Measurements from ENCODE around the gene DUSP22. TPM values are rescaled to one million over a fixed set of nuclear protein-coding genes. Genes with fewer than 3 reads are reported as not detected.

DUSP22 gene
- total RNA-seq, 2 donors from 2014 or later = 33.5 to 35.4 TPM

DNA sequence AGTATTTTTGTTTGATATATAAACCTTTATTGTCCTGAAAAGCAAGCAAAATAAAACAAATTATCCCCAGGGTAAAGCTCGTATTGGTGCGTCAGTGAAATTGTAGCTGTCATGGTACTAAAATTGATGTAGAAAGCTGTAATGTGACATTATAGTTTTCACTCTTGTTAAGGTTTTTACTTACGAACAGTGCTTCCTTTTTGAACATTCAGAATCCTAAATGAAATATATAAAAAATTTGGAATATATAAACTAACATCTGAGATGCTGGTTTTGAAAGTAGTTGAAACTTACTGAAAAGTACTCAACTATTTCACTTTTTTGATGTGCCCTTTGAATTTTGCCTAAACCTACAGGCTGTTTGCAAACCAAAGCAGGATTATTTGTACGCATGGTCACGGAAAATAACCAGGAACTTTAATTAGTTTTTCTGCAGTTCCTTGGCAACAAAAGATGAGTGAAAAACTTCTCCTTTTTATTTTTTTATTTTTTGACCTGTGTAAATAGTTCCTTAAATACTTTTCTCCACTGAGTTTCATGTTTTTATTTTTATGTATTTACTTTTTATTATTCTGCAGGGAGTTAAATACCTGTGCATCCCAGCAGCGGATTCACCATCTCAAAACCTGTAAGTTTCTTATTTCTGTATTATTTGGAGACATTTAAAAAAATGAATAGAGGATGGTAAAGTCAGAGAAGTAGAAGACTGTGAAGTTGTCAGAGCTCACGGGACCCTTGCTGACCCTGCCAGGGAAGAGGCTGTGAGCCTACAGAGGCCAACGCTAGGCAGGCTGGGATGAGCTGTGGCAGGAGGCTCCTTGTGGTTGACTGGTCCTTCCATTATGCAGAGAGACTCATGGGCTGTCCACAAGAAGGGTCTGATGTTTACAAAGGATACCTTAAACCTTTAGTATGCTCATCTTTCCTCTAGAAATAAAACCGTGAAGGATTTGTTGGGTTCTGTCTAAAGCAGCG lies 42.5 kb downstream of the DUSP22 start:
- H3K4me1 ChIP-seq (ENCODE audit: control insufficient read depth, insufficient read depth, low read length) = no peaks in the 10 kb centered on the region

GRCh38 chr6:335572-335971 lies 43.3 kb downstream of the DUSP22 start:
- Mint-ChIP-seq H3K9me3 (peaks cover 46% of the 10 kb centered on the region), H3K27me3 (ENCODE audit: insufficient read depth) (no peaks in the 10 kb centered on the region), H3K4me1 (no peaks in the 10 kb centered on the region), H3K4me3 (no peak overlapping the region), H3K27ac (no peak overlapping the region), H3K36me3 (ENCODE audit: low read depth) (no peaks in the 10 kb centered on the region)
- Histone ChIP-seq H3K27ac (ENCODE audit: low read depth, low read length) (no peak overlapping the region), H3K4me1 (ENCODE audit: control insufficient read depth, insufficient read depth, low read length) (no peaks in the 10 kb centered on the region), H3K9ac (ENCODE audit: extremely low read depth, low read length, poor library complexity, severe bottlenecking) (no peak overlapping the region), H3K9me3 (ENCODE audit: control insufficient read depth, low read length) (no peaks in the 10 kb centered on the region), H3K4me3 (ENCODE audit: low read length) (no peak overlapping the region), H3K36me3 (ENCODE audit: control insufficient read depth, insufficient read depth, low read length) (no peaks in the 10 kb centered on the region), H3K27me3 (ENCODE audit: control insufficient read depth, insufficient read depth, low read length, poor library complexity, severe bottlenecking) (no peaks in the 10 kb centered on the region)
- WGBS, 2 experiments (ENCODE audit: insufficient coverage in 1 of 2, insufficient read length in 1 of 2) = 83 to 88% methylated on average over 6 of the region's 6 CpGs
- DNase-seq = no peak
- TF ChIP-seq CTCF (conservative IDR thresholded peaks at IDR 0.05) = no peak

More for the DNA sequence above, 42.5 kb downstream of the DUSP22 start:
- H3K36me3 ChIP-seq (ENCODE audit: control insufficient read depth, insufficient read depth, low read length) = no peaks in the 10 kb centered on the region
- H3K36me3 Mint-ChIP-seq (ENCODE audit: low read depth) = no peaks in the 10 kb centered on the region
- no peak overlapping the region for H3K9ac ChIP-seq (ENCODE audit: extremely low read depth, low read length, poor library complexity, severe bottlenecking)
- 94% methylated on average over 9 of the region's 10 CpGs for WGBS, 2 experiments (ENCODE audit: insufficient coverage in 1 of 2, insufficient read length in 1 of 2)
- H3K4me3 ChIP-seq (ENCODE audit: low read length) = no peak overlapping the region
- no peak overlapping the region for H3K27ac ChIP-seq (ENCODE audit: low read depth, low read length)
- no peaks in the 10 kb centered on the region for H3K27me3 ChIP-seq (ENCODE audit: control insufficient read depth, insufficient read depth, low read length, poor library complexity, severe bottlenecking)
- H3K4me1 Mint-ChIP-seq = no peaks in the 10 kb centered on the region
- no peaks in the 10 kb centered on the region for H3K27me3 Mint-ChIP-seq (ENCODE audit: insufficient read depth)
- no peak overlapping the region for H3K4me3 Mint-ChIP-seq
- no peak overlapping the region for H3K27ac Mint-ChIP-seq
- TF ChIP-seq CTCF (conservative IDR thresholded peaks at IDR 0.05) = no peak
- no peak for DNase-seq
- no peaks in the 10 kb centered on the region for H3K9me3 ChIP-seq (ENCODE audit: control insufficient read depth, low read length)
- H3K9me3 Mint-ChIP-seq = peaks cover 40% of the 10 kb centered on the region

- Histone ChIP-seq H3K27ac (ENCODE audit: low read depth, low read length) (no peak overlapping the region), H3K9me3 (ENCODE audit: control insufficient read depth, low read length) (no peaks in the 10 kb centered on the region), H3K4me1 (ENCODE audit: control insufficient read depth, insufficient read depth, low read length) (no peaks in the 10 kb centered on the region), H3K36me3 (ENCODE audit: control insufficient read depth, insufficient read depth, low read length) (no peaks in the 10 kb centered on the region), H3K4me3 (ENCODE audit: low read length) (no peak overlapping the region), H3K9ac (ENCODE audit: extremely low read depth, low read length, poor library complexity, severe bottlenecking) (no peak overlapping the region), H3K27me3 (ENCODE audit: control insufficient read depth, insufficient read depth, low read length, poor library complexity, severe bottlenecking) (no peaks in the 10 kb centered on the region)
- H3K4me1 Mint-ChIP-seq = no peaks in the 10 kb centered on the region
- no peak overlapping the region for H3K27ac Mint-ChIP-seq
- 81 to 83% methylated on average over 10 of the region's 10 CpGs for WGBS, 2 experiments (ENCODE audit: insufficient coverage in 1 of 2, insufficient read length in 1 of 2)
- peaks cover 3% of the 10 kb centered on the region for H3K36me3 Mint-ChIP-seq (ENCODE audit: low read depth)
- no peaks in the 10 kb centered on the region for H3K27me3 Mint-ChIP-seq (ENCODE audit: insufficient read depth)
- DNase-seq = no peak
- no peak for TF ChIP-seq CTCF (conservative IDR thresholded peaks at IDR 0.05)
- no peak overlapping the region for H3K4me3 Mint-ChIP-seq
- H3K9me3 Mint-ChIP-seq = peaks cover 53% of the 10 kb centered on the region
Measured at GRCh38 chr6:336159-337114, 44.1 kb downstream of the DUSP22 start.
